GM23338 (cell line): ENCODE results near the gene COL5A2. TPM values are rescaled to one million over a fixed set of nuclear protein-coding genes. Genes with fewer than 3 reads are reported as not detected.

Experiments
- ATAC-seq: fragments of 200-7000 bp; cut with Tn5 transposase; 3 replicates; pipeline ENCODE4 v1.9.1; 2020
- DNase-seq: peaks from one replicate; pipeline ENCODE4 v3.0.0-alpha.2; 2015; ENCODE audit warnings: low spot score
- H2AFZ ChIP-seq: fragments of 200-600 bp; sonication (generic); 2 replicates; pipeline ENCODE4 v1.8.0; 2016; ENCODE audit warnings: antibody characterized with exemption, mild to moderate bottlenecking, moderate library complexity
- H3F3A ChIP-seq: fragments of 200-600 bp; sonication (generic); replicated peaks from 2 replicates; pipeline ENCODE4 v1.8.0; 2017; ENCODE audit warnings: antibody characterized with exemption, mixed run types, low read depth
- H3K27ac ChIP-seq: fragments of 200-600 bp; sonication (generic); 2 replicates; pipeline ENCODE4 v1.6.1; 2016; ENCODE audit warnings: low read depth
- H3K27me3 ChIP-seq: fragments of 200-600 bp; sonication (generic); 2 replicates; pipeline ENCODE4 v1.8.0; 2016; ENCODE audit warnings: mild to moderate bottlenecking, mixed run types, moderate library complexity; ENCODE audit not compliant: insufficient read depth
- H3K36me3 ChIP-seq: fragments of 200-600 bp; sonication (generic); 2 replicates; pipeline ENCODE4 v1.8.0; 2016; ENCODE audit warnings: mild to moderate bottlenecking; ENCODE audit not compliant: insufficient read depth
- H3K4me1 ChIP-seq: fragments of 200-600 bp; sonication (generic); 2 replicates; pipeline ENCODE4 v1.8.0; 2016; ENCODE audit warnings: mild to moderate bottlenecking, moderate library complexity; ENCODE audit not compliant: insufficient read depth
- H3K4me2 ChIP-seq: fragments of 200-600 bp; sonication (generic); 2 replicates; pipeline ENCODE4 v1.7.1; 2017; ENCODE audit warnings: mixed run types
- H3K4me3 ChIP-seq: fragments of 200-600 bp; sonication (generic); 2 replicates; pipeline ENCODE4 v1.6.1; 2016; ENCODE audit warnings: mixed run types
- H3K79me2 ChIP-seq: fragments of 200-600 bp; sonication (generic); replicated peaks from 2 replicates; pipeline ENCODE4 v1.8.0; 2017; ENCODE audit warnings: mild to moderate bottlenecking; ENCODE audit not compliant: insufficient read depth
- H3K9me2 ChIP-seq: fragments of 200-600 bp; sonication (generic); 2 replicates; pipeline ENCODE4 v1.8.0; 2017; ENCODE audit not compliant: insufficient read depth
- H4K20me1 ChIP-seq: fragments of 200-600 bp; sonication (generic); replicated peaks from 2 replicates; pipeline ENCODE4 v1.8.0; 2017; ENCODE audit warnings: mild to moderate bottlenecking; ENCODE audit not compliant: insufficient read depth
- H3K27ac Mint-ChIP-seq: 2 replicates; pipeline ENCODE4 v1.8.0; 2020; ENCODE audit warnings: inconsistent platforms, mild to moderate bottlenecking, moderate library complexity, mixed read lengths
- H3K27me3 Mint-ChIP-seq: 3 replicates; pipeline ENCODE4 v1.8.0; 2022; ENCODE audit warnings: low read depth, mild to moderate bottlenecking, moderate library complexity, mixed read lengths, inconsistent platforms; ENCODE audit not compliant: insufficient read depth, poor library complexity
- H3K36me3 Mint-ChIP-seq: 3 replicates; pipeline ENCODE4 v1.8.0; 2021; ENCODE audit warnings: low read depth, mild to moderate bottlenecking, inconsistent platforms, moderate library complexity, mixed read lengths
- H3K4me1 Mint-ChIP-seq: 3 replicates; pipeline ENCODE4 v1.8.0; 2020; ENCODE audit warnings: mild to moderate bottlenecking, inconsistent platforms, mixed read lengths
- H3K4me3 Mint-ChIP-seq: 3 replicates; pipeline ENCODE4 v1.8.0; 2021; ENCODE audit warnings: moderate library complexity, mild to moderate bottlenecking, inconsistent platforms, mixed read lengths
- H3K9me3 Mint-ChIP-seq: 3 replicates; pipeline ENCODE4 v1.8.0; 2020; ENCODE audit warnings: moderate library complexity, mild to moderate bottlenecking, inconsistent platforms, mixed read lengths
- CREB1 ChIP-seq: fragments of 250-450 bp; sonication (Bioruptor Pico); IDR thresholded peaks from 2 replicates; pipeline ENCODE4 v1.5.0; 2020; ENCODE audit warnings: low read depth, mild to moderate bottlenecking, moderate library complexity
- CTCF ChIP-seq, 2 experiments: fragments of 200-600 bp in 1 of 2; sonication (generic) in 1 of 2; conservative IDR thresholded peaks; 2 replicates each; pipeline versions ENCODE4 v1.5.1 to v1.6.1; 2016 to 2017; ENCODE audit warnings: antibody characterized with exemption in 2 of 2, low read depth in 2 of 2, mild to moderate bottlenecking in 2 of 2, moderate library complexity in 1 of 2
- JUNB ChIP-seq: IDR thresholded peaks from one replicate; pipeline ENCODE4 v1.6.1; 2016; ENCODE audit warnings: antibody characterized with exemption; ENCODE audit not compliant: unreplicated experiment
- NANOG ChIP-seq: IDR thresholded peaks from 2 replicates; pipeline ENCODE4 v1.6.1; 2016; ENCODE audit warnings: antibody characterized with exemption, borderline replicate concordance
- STAT1 ChIP-seq: IDR thresholded peaks from one replicate; pipeline ENCODE4 v1.6.1; 2016; ENCODE audit warnings: antibody characterized with exemption; ENCODE audit not compliant: unreplicated experiment
- ZNF331 ChIP-seq: fragments of 250-450 bp; sonication (Bioruptor Pico); IDR thresholded peaks from 2 replicates; pipeline ENCODE4 v1.5.0; 2020; ENCODE audit warnings: low read depth, mild to moderate bottlenecking, moderate library complexity
- ZNF462 ChIP-seq: fragments of 250-450 bp; sonication (Bioruptor Pico); IDR thresholded peaks from 2 replicates; pipeline ENCODE4 v1.5.0; 2020; ENCODE audit warnings: mild to moderate bottlenecking, moderate library complexity
- polyA plus RNA-seq: library from polyadenylated mRNA; unstranded; fragments of >200 nt; fragmentation: Nextera tagmentation; extraction: Ambion mirVana; gene quantifications from 2 replicates; pipeline ENCODE4 v1.2.1, GENCODE V29; 2016
- total RNA-seq: library from RNA; depleted of rRNA; stranded (reverse); fragments of >200 nt; shearing (Covaris generic); gene quantifications from 2 replicates; pipeline ENCODE4 v1.2.3, GENCODE V29; 2014

The COL5A2 gene
- total and polyA plus RNA-seq, 2 experiments from 2014 or later = 6.7 to 19.7 TPM

- peak overlapping the region; percentile 47; the same call in 1 of the 2 replicates for H3K4me2 ChIP-seq
- H3K27me3 ChIP-seq = no peaks in the 10 kb centered on the region
- no peak overlapping the region for H2AFZ ChIP-seq
- peaks cover 41% of the 10 kb centered on the region for H3K4me1 ChIP-seq
- DNase-seq = no peak
- Mint-ChIP-seq H3K27ac (no peak overlapping the region), H3K4me3 (no peak overlapping the region), H3K27me3 (no peaks in the 10 kb centered on the region), H3K36me3 (no peaks in the 10 kb centered on the region), H3K4me1 (peaks cover 50% of the 10 kb centered on the region), H3K9me3 (no peaks in the 10 kb centered on the region)
- no peaks in the 10 kb centered on the region for H3K79me2 ChIP-seq
- no peaks in the 10 kb centered on the region for H3F3A ChIP-seq
- H3K4me3 ChIP-seq = no peak overlapping the region
- H4K20me1 ChIP-seq = no peaks in the 10 kb centered on the region
- no peaks in the 10 kb centered on the region for H3K9me2 ChIP-seq
- no peaks in the 10 kb centered on the region for H3K36me3 ChIP-seq
- H3K27ac ChIP-seq = no peak overlapping the region
- TF ChIP-seq CTCF (conservative IDR thresholded peaks at IDR 0.05; ENCODE audit: low read depth in 2 of 2) (no peak), STAT1 (no peak), ZNF462 (no peak), ZNF331 (CRISPR knock-in tag) (no peak), JUNB (no peak), CREB1 (no peak), NANOG (no peak)
- ATAC-seq = no peak
Measured at GRCh38 chr2:189164746-189165145, 14.8 kb downstream of the COL5A2 start.
